ENCODE data around the gene CLSTN1.
"Not testable (repeated sequence)": the region's sequence is repeated elsewhere in the genome, so short reads cannot be mapped to it uniquely, and the experiment has no call there.

DNA sequence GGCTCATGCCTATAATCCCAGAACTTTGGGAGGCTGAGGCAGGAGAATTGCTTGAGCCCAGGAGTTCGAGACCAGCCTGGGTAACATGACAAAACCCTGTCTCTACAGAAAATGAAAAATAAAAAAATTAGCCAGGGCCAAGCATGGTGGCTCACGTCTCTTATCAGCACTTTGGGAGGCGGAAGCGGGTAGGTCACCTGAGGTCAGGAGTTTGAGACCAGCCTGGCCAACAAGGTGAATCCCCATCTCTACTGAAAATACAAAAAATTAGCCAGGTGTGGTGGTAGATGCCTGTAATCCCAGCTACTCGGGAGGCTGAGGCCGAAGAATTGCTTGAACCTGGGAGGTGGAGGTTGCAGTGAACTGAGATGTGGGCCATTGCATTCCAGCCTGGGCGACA lies 111.0 kb downstream of the CLSTN1 start:
- TF ChIP-seq EZH2 (IDR thresholded peaks at IDR 0.05; ENCODE audit: insufficient read depth, poor library complexity, severe bottlenecking); EZH2phosphoT487 (IDR thresholded peaks at IDR 0.05; ENCODE audit: insufficient read depth, low read depth): not testable (repeated sequence)
